Activated T-helper 1 cell treated with anti-CD3 and anti-CD28 coated beads, Interleukin-12 subunit alpha, Interleukin-12 subunit beta, Interleukin-2, Interleukin-4 antibody, amounts not matched to agents 30 ng/mL and 10 ng/mL and 1 ng/mL, durations not matched to agents 14 hours and 24 hours and 36 hours (primary cell): ENCODE results near the gene PXDC1. TPM values are rescaled to one million over a fixed set of nuclear protein-coding genes. Genes with fewer than 3 reads are reported as not detected.

Experiments used
- DNase-seq: peaks from one replicate; pipeline ENCODE4 v3.0.0; 2021; ENCODE audit warnings: low spot score
- H3K27ac Mint-ChIP-seq: one replicate; pipeline ENCODE4 v1.8.0; 2021; ENCODE audit warnings: mild to moderate bottlenecking, mixed read lengths
- H3K27me3 Mint-ChIP-seq: one replicate; pipeline ENCODE4 v1.8.0; 2022; ENCODE audit warnings: mild to moderate bottlenecking, moderate library complexity, mixed read lengths; ENCODE audit not compliant: insufficient read depth
- H3K36me3 Mint-ChIP-seq: one replicate; pipeline ENCODE4 v1.8.0; 2021; ENCODE audit warnings: low read depth, mixed read lengths
- H3K4me1 Mint-ChIP-seq: one replicate; pipeline ENCODE4 v1.8.0; 2021; ENCODE audit warnings: low read depth, mixed read lengths
- H3K4me3 Mint-ChIP-seq: one replicate; pipeline ENCODE4 v1.8.0; 2021; ENCODE audit warnings: mild to moderate bottlenecking, moderate library complexity, mixed read lengths
- H3K9me3 Mint-ChIP-seq: one replicate; pipeline ENCODE4 v1.8.0; 2021; ENCODE audit warnings: mixed read lengths
- intact Hi-C: fragments of 100-400 bp; cut with micrococcal nuclease; formaldehyde crosslinking; loops from one replicate; pipeline ENCODE4 v1.15.1; 2024
- total RNA-seq: library from RNA; stranded (reverse); gene quantifications from 2 replicates; pipeline ENCODE4 v1.2.3, GENCODE V29; 2022

Gene PXDC1
- total RNA-seq, 1 donor from 2014 or later, result 0.57 TPM

DNA sequence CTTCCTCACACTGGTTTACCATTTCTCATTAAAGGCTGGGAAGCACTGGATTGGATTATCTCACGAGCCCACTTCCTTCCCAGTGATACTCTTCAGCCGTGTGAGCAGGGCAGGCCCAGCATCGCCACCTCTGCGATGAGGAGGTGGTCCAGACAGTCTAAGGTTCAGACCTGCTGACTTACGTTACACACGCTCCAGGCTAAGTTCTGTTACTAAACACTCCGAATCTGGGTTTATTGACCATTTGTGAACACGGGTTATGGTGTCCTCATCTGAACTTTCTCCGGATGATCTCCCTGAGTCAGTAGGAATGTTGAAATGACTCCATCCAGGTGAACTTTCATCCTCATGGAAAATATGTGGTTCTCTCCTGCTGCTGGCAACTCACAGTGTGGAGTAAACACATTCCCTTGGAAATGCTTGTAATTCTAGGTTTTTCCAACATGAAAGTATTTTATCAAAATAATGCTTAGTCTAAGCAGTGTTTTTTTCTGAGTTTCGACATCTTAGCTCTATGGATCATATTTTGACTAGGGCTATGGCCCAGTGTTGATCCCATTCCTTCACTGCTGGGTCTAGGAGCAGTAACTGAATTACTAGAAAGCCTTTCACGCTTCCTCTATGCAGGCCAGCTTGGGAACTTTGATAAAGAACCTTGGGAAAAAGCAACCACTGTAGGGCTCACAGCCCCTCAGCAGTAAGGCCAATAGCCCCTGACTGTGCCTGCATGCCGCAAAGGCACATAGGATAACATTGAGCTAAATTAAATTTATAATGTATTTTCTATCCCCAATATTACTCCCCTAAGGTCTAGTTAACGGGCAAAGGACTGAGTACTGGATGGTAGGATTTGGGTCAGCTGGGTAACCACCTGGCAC lies 37.7 kb upstream of the PXDC1 start:
- Mint-ChIP-seq H3K4me3 (no peak overlapping the region), H3K27ac (no peak overlapping the region), H3K36me3 (no peaks in the 10 kb centered on the region), H3K9me3 (no peaks in the 10 kb centered on the region), H3K4me1 (no peaks in the 10 kb centered on the region), H3K27me3 (peaks cover 2% of the 10 kb centered on the region)
- intact Hi-C loops, result no loop called here
- no peak for DNase-seq

GRCh38 chr6:3788408-3789017 lies 37.0 kb upstream of the PXDC1 start:
- DNase-seq, result no peak
- intact Hi-C loops, result no loop called here
- Mint-ChIP-seq H3K36me3 (no peaks in the 10 kb centered on the region), H3K4me1 (no peaks in the 10 kb centered on the region), H3K27ac (no peak overlapping the region), H3K9me3 (no peaks in the 10 kb centered on the region), H3K27me3 (peaks cover 2% of the 10 kb centered on the region), H3K4me3 (no peak overlapping the region)

- Mint-ChIP-seq H3K36me3 (no peaks in the 10 kb centered on the region), H3K4me3 (no peak overlapping the region), H3K9me3 (no peaks in the 10 kb centered on the region), H3K27me3 (no peaks in the 10 kb centered on the region), H3K4me1 (no peaks in the 10 kb centered on the region), H3K27ac (no peak overlapping the region)
- DNase-seq, result no peak
- intact Hi-C loops, result no loop called here
Measured at GRCh38 chr6:3786141-3786540, 34.6 kb upstream of the PXDC1 start.

- H3K4me3 Mint-ChIP-seq, result no peak overlapping the region
- no peaks in the 10 kb centered on the region for H3K4me1 Mint-ChIP-seq
- intact Hi-C loops, result no loop called here
- no peaks in the 10 kb centered on the region for H3K36me3 Mint-ChIP-seq
- no peaks in the 10 kb centered on the region for H3K9me3 Mint-ChIP-seq
- DNase-seq, result no peak
- H3K27ac Mint-ChIP-seq, result no peak overlapping the region
- no peaks in the 10 kb centered on the region for H3K27me3 Mint-ChIP-seq
Measured at GRCh38 chr6:3785745-3786098, 34.2 kb upstream of the PXDC1 start.

DNA sequence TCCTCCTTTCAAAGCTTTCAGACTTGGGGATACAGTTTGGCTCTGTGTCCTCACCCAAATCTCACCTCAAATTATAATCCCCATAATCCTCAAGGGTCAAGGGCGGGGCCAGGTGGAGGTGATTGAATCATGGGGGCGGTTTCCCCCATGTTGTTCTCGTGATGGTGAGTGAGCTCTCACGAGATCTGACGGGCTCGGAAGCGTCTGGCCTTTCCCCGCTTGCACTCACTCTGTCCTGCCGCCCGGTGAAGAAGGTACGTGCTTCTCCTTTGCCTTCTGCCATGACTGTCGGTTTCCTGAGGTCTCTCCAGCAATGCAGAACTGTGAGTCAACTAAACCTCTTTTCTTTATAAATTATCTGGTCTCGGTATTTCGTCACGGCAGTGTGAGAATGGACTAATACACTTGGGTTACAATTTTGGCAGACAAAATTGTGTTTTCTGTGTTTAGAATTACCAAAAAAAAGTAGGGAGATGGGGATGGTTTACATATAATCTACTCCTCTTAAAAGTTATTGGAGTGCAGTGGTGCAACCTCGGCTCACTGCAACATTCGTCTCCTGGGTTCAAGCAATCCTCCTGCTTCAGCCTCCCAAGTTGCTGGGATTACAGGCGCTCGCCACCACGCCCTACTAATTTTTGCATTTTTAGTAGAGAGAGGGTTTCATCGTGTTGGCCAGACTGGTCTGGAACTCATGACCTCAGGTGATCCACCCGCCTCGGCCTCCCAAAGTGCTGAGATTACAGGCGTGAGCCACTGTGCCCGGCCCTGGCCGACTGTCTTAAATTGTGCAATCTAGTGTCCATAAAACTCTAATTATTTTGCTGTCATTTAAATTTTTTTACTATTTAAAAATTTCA lies 33.6 kb upstream of the PXDC1 start:
- no peaks in the 10 kb centered on the region for H3K36me3 Mint-ChIP-seq
- no peak overlapping the region for H3K27ac Mint-ChIP-seq
- DNase-seq, result no peak
- no peaks in the 10 kb centered on the region for H3K4me1 Mint-ChIP-seq
- intact Hi-C loops, result no loop called here
- no peak overlapping the region for H3K4me3 Mint-ChIP-seq
- H3K27me3 Mint-ChIP-seq, result no peaks in the 10 kb centered on the region
- H3K9me3 Mint-ChIP-seq, result no peaks in the 10 kb centered on the region

DNA sequence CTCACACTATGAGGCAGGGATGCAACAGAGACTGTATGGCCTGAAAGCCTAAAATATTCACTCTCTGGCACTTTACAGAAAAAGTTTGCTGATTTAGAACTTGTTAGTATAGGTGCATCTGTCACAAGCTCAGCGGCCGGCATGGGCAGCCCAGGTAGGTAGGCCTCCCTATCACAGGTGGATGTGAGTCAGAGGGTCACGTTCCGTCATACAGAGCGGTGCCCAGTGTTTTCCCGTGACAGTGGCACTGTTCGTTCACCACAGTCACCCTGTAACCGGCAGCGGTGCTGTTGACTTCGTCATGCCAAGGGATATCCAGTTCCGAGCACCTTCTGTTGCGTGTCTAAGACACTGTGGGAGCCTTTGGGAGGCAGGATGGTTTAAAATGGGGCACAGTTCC lies 32.9 kb upstream of the PXDC1 start:
- intact Hi-C loops, result no loop called here
- DNase-seq, result no peak

DNA sequence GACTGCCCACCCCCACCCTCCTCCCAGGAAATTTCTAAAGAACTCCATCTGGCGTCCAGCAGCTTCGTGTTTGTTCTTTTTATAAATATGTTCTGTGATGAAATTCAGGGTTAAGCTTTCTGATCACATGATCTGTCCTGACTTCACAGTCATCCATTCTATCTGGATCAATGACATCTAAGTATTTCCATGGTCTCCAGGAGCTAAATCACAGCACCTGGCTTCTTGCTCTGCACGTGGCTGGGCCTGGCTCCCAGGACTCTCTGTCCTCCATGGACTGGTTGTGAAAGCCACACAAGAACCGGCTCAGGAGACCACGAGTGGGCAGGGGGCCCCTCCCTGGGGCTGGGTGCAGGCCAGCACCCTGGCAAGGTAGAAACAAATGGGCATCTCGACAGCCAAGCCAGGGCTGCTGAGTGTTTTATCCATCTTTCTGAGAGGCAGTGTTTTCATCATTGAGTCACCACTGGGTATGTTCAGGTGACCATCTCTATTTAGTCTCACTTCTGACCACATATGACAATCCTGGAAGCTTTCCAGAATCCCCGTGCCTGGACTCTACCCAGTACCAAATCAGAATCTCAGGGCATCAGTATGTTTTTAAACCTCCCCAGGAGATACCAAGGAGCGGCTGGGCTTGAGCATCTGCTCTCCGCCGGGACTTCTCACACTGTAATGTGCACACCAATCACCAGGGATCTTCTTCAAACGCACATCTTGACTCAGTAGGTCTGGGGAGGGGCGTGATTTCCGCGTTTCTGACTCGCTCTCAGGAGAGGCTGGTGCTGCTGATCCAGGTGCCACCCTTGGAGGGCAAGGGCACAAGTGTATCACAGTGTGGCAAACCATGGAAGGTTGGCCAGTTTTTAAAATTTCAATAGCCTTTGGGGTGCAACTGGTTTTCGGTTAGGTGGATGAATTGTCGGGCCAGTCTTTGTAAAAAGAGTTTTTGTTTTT lies 31.6 kb upstream of the PXDC1 start:
- Mint-ChIP-seq H3K27ac (no peak overlapping the region), H3K27me3 (no peaks in the 10 kb centered on the region), H3K4me3 (no peak overlapping the region), H3K4me1 (no peaks in the 10 kb centered on the region), H3K9me3 (no peaks in the 10 kb centered on the region), H3K36me3 (no peaks in the 10 kb centered on the region)
- DNase-seq, result no peak
- intact Hi-C loops, result no loop called here

More for the DNA sequence above, 32.9 kb upstream of the PXDC1 start:
- Mint-ChIP-seq H3K9me3 (no peaks in the 10 kb centered on the region), H3K27ac (no peak overlapping the region), H3K4me3 (no peak overlapping the region), H3K27me3 (no peaks in the 10 kb centered on the region), H3K36me3 (no peaks in the 10 kb centered on the region), H3K4me1 (no peaks in the 10 kb centered on the region)

- DNase-seq, result no peak
- no peaks in the 10 kb centered on the region for H3K36me3 Mint-ChIP-seq
- no peaks in the 10 kb centered on the region for H3K4me1 Mint-ChIP-seq
- no peaks in the 10 kb centered on the region for H3K9me3 Mint-ChIP-seq
- intact Hi-C loops, result no loop called here
- H3K4me3 Mint-ChIP-seq, result no peak overlapping the region
- H3K27me3 Mint-ChIP-seq, result no peaks in the 10 kb centered on the region
- no peak overlapping the region for H3K27ac Mint-ChIP-seq
Measured at GRCh38 chr6:3781504-3781903, 30.0 kb upstream of the PXDC1 start.

GRCh38 chr6:3779574-3779849 lies 28.0 kb upstream of the PXDC1 start:
- Mint-ChIP-seq H3K9me3 (no peaks in the 10 kb centered on the region), H3K36me3 (no peaks in the 10 kb centered on the region), H3K27me3 (no peaks in the 10 kb centered on the region), H3K4me3 (no peak overlapping the region), H3K27ac (no peak overlapping the region), H3K4me1 (no peaks in the 10 kb centered on the region)
- no peak for DNase-seq
- intact Hi-C loops, result no loop called here

- DNase-seq, result no peak
- intact Hi-C loops, result no loop called here
- Mint-ChIP-seq H3K4me3 (no peak overlapping the region), H3K9me3 (no peaks in the 10 kb centered on the region), H3K27ac (no peak overlapping the region), H3K27me3 (no peaks in the 10 kb centered on the region), H3K36me3 (no peaks in the 10 kb centered on the region), H3K4me1 (no peaks in the 10 kb centered on the region)
Measured at GRCh38 chr6:3778701-3779573, 27.4 kb upstream of the PXDC1 start.

- H3K4me1 Mint-ChIP-seq, result no peaks in the 10 kb centered on the region
- H3K9me3 Mint-ChIP-seq, result no peaks in the 10 kb centered on the region
- no peak overlapping the region for H3K4me3 Mint-ChIP-seq
- DNase-seq, result no peak
- H3K36me3 Mint-ChIP-seq, result no peaks in the 10 kb centered on the region
- H3K27me3 Mint-ChIP-seq, result no peaks in the 10 kb centered on the region
- intact Hi-C loops, result no loop called here
- no peak overlapping the region for H3K27ac Mint-ChIP-seq
Measured at GRCh38 chr6:3777730-3778461, 26.4 kb upstream of the PXDC1 start.
